HFF-Myc (cell line): ENCODE measurements around the gene DIO1.

Experiments used
- DNase-seq: peaks from one replicate; pipeline ENCODE4 v3.0.0-alpha.2; 2011; ENCODE audit warnings: low read depth; ENCODE audit errors: extremely low read depth
- H3K4me3 ChIP-seq: replicated peaks from 2 replicates; pipeline ENCODE4 v1.5.1; 2011; ENCODE audit warnings: low read depth, mild to moderate bottlenecking, control low read depth, low read length
- CTCF ChIP-seq: IDR thresholded peaks from 2 replicates; pipeline ENCODE4 v1.5.1; 2012; ENCODE audit warnings: mild to moderate bottlenecking, low read depth, low read length, control low read depth; ENCODE audit errors: missing control alignments

The DIO1 gene

GRCh38 chr1:53894644-53895043 lies 657 bp downstream of the DIO1 start:
- DNase-seq, result no peak
- TF ChIP-seq CTCF, result no peak
- H3K4me3 ChIP-seq, result no peak overlapping the region

GRCh38 chr1:53895421-53895820 lies 1.4 kb downstream of the DIO1 start:
- no peak for TF ChIP-seq CTCF
- H3K4me3 ChIP-seq, result no peak overlapping the region
- no peak for DNase-seq

- no peak overlapping the region for H3K4me3 ChIP-seq
- TF ChIP-seq CTCF, result no peak
- DNase-seq, result peak; percentile 88
Observed at GRCh38 chr1:53896635-53897229, 2.7 kb downstream of the DIO1 start.

- no peak for DNase-seq
- no peak overlapping the region for H3K4me3 ChIP-seq
- no peak for TF ChIP-seq CTCF
Observed at GRCh38 chr1:53899206-53899628, 5.2 kb downstream of the DIO1 start.

GRCh38 chr1:53899708-53900107 lies 5.7 kb downstream of the DIO1 start:
- TF ChIP-seq CTCF, result no peak
- no peak overlapping the region for H3K4me3 ChIP-seq
- DNase-seq, result no peak

GRCh38 chr1:53902235-53903138 lies 8.5 kb downstream of the DIO1 start:
- H3K4me3 ChIP-seq, result no peak overlapping the region
- no peak for TF ChIP-seq CTCF
- no peak for DNase-seq

GRCh38 chr1:53905509-53905908 lies 11.5 kb downstream of the DIO1 start:
- no peak for TF ChIP-seq CTCF
- H3K4me3 ChIP-seq, result no peak overlapping the region
- no peak for DNase-seq
